Neuron (in vitro differentiated cells): ENCODE data around the gene OR6N1.

Experiments
- H2AFZ ChIP-seq: one replicate; pipeline ENCODE4 v1.6.1; 2013; ENCODE audit warnings: low read depth, mild to moderate bottlenecking, inconsistent platforms, low read length, moderate library complexity
- H3K27me3 ChIP-seq: one replicate; pipeline ENCODE4 v1.6.1; 2013; ENCODE audit warnings: low read length; ENCODE audit not compliant: insufficient read depth
- H3K36me3 ChIP-seq: one replicate; pipeline ENCODE4 v1.6.1; 2013; ENCODE audit warnings: low read length; ENCODE audit not compliant: insufficient read depth
- H3K4me1 ChIP-seq: one replicate; pipeline ENCODE4 v1.6.1; 2013; ENCODE audit warnings: low read length; ENCODE audit not compliant: insufficient read depth
- H3K4me3 ChIP-seq: 2 replicates; pipeline ENCODE4 v1.5.1; 2013; ENCODE audit warnings: mild to moderate bottlenecking, low read length, moderate library complexity
- H3K9me3 ChIP-seq: one replicate; pipeline ENCODE4 v1.6.1; 2013; ENCODE audit warnings: low read length

OR6N1 gene, protein sequence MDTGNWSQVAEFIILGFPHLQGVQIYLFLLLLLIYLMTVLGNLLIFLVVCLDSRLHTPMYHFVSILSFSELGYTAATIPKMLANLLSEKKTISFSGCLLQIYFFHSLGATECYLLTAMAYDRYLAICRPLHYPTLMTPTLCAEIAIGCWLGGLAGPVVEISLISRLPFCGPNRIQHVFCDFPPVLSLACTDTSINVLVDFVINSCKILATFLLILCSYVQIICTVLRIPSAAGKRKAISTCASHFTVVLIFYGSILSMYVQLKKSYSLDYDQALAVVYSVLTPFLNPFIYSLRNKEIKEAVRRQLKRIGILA

DNA sequence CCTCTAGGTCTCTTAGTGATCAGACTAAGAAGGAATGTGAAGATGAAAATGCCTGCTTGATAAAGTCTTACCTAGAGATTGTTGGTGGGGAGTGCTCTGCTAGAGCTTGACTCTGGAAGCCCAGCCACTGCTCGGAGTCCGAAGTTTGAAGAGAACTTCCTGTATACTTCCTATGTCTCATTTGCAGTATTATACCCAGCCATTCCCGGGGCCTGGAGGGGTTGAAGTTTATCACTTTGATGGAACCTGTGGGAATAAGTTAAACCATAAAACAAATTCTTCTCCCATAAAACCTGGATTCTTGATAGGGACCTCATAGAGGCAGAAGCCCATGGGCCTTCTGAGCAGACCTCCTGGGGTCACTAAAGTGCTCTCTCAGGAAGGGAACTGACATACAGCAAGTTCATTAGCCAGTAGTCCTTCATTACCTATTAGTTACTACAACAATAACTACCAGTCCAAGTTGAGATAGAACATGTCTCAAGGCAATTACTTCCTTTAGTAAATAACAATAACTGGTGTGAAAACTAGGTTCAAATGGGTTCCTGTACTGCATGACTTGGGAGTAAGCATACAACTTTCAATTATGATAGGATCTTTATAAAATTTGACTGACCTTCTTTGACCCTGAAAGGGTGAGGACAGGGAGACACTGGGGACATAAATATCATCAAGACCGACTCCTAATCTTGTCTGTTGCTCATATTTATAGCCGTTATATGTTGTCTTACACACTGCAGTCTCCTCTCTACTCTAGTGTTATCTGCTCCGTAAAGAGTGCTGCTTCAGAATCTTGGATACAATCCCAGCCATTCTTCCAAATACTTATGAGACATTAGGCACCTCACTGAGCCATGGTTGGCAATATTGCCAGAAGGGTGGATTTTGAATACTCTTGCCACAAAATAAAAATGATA, at the start of gene OR6N1:
OR6N1 (minus strand) TSS at position 246 of the 917 bp plus-strand sequence. CDS start 5,513 bp downstream, outside the sequence.
- H3K36me3 ChIP-seq, result no peaks in the 10 kb centered on the region
- H3K27me3 ChIP-seq, result no peaks in the 10 kb centered on the region
- no peak within 1 kb of the TSS for H2AFZ ChIP-seq
- no peak within 1 kb of the TSS for H3K4me3 ChIP-seq
- no peaks in the 10 kb centered on the region for H3K9me3 ChIP-seq
- no peaks in the 10 kb centered on the region for H3K4me1 ChIP-seq

DNA sequence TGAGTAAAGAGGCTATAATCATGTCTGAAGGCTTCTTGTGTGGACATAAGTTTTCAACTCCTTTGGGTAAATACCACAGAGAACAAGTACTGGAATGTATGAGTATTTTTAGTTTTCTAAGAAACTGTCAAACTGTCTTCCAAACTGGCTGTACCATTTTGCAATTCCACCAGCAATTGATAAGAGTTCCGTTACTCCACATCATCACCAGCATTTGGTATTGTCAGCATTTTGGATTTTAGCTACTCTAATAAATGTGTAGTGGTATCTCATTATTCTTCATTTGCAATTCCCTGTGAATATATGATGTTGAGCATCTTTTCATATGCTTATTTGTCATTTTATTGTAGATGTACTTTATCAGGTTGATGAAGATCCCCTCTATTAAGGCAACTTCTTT, 49.7 kb upstream of the OR6N1 start:
- Histone ChIP-seq H3K27me3 (no peaks in the 10 kb centered on the region), H3K9me3 (no peaks in the 10 kb centered on the region), H3K4me3 (no peak overlapping the region), H2AFZ (no peak overlapping the region), H3K4me1 (no peaks in the 10 kb centered on the region), H3K36me3 (no peaks in the 10 kb centered on the region)

DNA sequence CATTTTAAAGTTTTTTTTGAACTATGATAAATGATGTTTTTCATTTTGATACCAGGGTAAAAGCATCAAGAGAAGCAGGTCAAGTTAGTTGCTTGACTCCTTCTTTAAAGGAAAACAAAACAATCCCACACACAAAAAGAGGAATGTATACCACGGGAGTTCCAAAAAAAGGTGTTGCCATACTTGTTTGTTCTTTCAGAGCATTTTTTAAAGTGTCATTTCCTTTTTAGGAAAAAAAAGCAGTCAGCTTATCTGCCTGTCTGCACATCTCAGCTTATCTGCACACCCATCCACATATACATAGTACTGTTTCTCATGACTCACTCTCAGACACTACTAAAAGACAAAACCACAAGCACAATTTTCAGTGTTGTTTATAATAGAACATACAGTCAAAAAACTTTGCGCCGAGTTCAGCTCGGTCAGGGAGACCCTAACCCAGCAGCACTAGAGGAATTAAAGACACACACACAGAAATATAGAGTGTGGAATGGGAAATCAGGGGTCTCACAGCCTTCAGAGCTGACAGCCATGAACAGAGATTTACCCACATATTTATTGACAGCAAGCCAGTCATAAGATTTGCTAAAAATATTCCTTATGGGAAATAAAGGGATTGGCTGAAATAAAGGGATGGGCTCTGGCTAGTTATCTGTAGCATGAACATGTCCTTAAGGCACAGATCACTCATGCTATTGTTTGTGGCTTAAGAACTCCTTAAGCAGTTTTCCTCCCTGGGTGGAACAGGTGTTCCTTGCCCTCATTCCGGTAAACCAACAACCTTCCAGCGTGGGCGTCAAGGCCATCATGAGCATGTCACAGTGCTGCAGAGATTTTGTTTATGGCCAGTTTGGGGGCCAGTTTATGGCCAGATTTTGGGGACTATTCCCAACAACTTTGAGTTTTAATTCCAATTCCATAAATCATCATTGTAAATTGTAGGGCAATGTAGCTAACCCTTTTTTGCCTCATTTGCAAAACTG, 47.8 kb upstream of the OR6N1 start:
- Histone ChIP-seq H3K9me3 (no peaks in the 10 kb centered on the region), H3K4me3 (no peak overlapping the region), H3K4me1 (no peaks in the 10 kb centered on the region), H2AFZ (no peak overlapping the region), H3K27me3 (no peaks in the 10 kb centered on the region), H3K36me3 (no peaks in the 10 kb centered on the region)

DNA sequence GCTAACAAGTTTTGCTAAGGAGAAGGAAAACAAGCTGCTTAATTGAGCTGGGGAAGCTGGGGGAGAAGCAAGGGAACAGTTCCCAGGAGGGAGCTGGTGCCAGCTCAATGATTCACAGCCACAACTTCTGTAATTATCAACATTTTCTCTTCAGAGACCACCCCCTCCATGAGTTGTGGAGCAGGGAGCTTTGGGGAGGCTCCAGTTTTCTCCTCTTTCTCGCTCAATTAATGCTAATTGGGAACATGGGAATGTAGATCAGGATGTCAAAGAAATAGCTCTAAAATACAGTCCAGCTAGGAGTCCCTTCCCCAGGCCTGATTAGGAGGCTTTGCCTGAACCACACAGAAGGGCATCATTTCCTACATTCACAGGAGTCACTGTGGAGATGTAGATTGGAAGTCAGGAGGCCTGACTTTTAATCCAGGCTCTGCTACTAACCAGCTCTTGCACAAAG, 47.0 kb upstream of the OR6N1 start:
- no peaks in the 10 kb centered on the region for H3K4me1 ChIP-seq
- H2AFZ ChIP-seq, result no peak overlapping the region
- no peak overlapping the region for H3K4me3 ChIP-seq
- H3K9me3 ChIP-seq, result no peaks in the 10 kb centered on the region
- no peaks in the 10 kb centered on the region for H3K27me3 ChIP-seq
- no peaks in the 10 kb centered on the region for H3K36me3 ChIP-seq

- Histone ChIP-seq H3K4me1 (no peaks in the 10 kb centered on the region), H3K9me3 (no peaks in the 10 kb centered on the region), H3K4me3 (no peak overlapping the region), H2AFZ (no peak overlapping the region), H3K36me3 (no peaks in the 10 kb centered on the region), H3K27me3 (no peaks in the 10 kb centered on the region)
Measured at GRCh38 chr1:158818560-158818959, 46.6 kb upstream of the OR6N1 start.

DNA sequence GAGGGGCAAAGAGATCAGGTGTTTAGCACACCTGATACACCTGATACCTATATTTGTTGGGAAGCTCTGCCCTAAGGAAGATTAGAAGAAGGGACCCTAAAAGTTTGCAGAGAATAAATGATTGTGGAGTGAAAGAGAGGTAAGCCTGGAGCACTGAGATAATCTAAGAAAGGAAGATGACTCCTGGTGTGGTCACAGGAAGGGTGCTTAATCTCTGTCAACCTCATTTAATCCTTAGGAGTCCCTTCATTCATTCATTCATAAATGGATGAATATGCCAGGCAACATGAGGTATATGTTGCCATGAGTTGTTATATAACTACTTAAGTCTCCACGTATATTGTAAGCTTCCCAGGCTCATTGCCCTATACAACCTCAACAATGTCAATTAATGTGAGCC, 43.0 kb upstream of the OR6N1 start:
- Histone ChIP-seq H3K27me3 (peaks cover 3% of the 10 kb centered on the region), H2AFZ (no peak overlapping the region), H3K9me3 (no peaks in the 10 kb centered on the region)

DNA sequence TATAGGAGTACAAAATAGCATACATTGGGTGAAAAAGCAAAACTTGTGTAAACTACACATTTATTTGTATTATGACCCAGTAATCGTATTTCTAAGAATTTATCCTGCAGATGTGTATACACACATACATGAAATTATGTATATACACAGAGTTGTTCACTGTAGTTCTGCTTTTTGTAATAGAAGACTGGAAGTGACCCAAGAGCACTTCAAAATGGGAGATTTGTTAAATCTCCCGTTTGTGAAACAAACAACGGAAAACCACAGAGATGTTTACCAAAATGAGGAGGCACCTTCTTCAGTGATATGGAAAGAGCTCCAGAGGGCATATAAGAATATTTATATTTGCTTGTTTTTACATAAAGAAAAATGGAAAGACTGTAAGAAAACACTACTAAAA, 41.2 kb upstream of the OR6N1 start:
- Histone ChIP-seq H3K4me1 (no peaks in the 10 kb centered on the region), H2AFZ (no peak overlapping the region), H3K27me3 (peaks cover 3% of the 10 kb centered on the region)

More for the DNA sequence above, 43.0 kb upstream of the OR6N1 start:
- H3K4me1 ChIP-seq, result no peaks in the 10 kb centered on the region
- H3K36me3 ChIP-seq, result no peaks in the 10 kb centered on the region
- H3K4me3 ChIP-seq, result no peak overlapping the region

GRCh38 chr1:158812336-158812735, 40.3 kb upstream of the OR6N1 start:
- H3K4me1 ChIP-seq, result no peaks in the 10 kb centered on the region
- peaks cover 3% of the 10 kb centered on the region for H3K27me3 ChIP-seq
- H3K4me3 ChIP-seq, result no peak overlapping the region
- no peak overlapping the region for H2AFZ ChIP-seq
- H3K9me3 ChIP-seq, result no peaks in the 10 kb centered on the region
- H3K36me3 ChIP-seq, result no peaks in the 10 kb centered on the region

More for the DNA sequence above, 41.2 kb upstream of the OR6N1 start:
- no peak overlapping the region for H3K4me3 ChIP-seq
- H3K36me3 ChIP-seq, result no peaks in the 10 kb centered on the region
- no peaks in the 10 kb centered on the region for H3K9me3 ChIP-seq

GRCh38 chr1:158810311-158810710, 38.3 kb upstream of the OR6N1 start:
- Histone ChIP-seq H3K4me3 (no peak overlapping the region), H3K36me3 (no peaks in the 10 kb centered on the region), H3K27me3 (peaks cover 3% of the 10 kb centered on the region), H3K9me3 (no peaks in the 10 kb centered on the region), H3K4me1 (no peaks in the 10 kb centered on the region), H2AFZ (no peak overlapping the region)

DNA sequence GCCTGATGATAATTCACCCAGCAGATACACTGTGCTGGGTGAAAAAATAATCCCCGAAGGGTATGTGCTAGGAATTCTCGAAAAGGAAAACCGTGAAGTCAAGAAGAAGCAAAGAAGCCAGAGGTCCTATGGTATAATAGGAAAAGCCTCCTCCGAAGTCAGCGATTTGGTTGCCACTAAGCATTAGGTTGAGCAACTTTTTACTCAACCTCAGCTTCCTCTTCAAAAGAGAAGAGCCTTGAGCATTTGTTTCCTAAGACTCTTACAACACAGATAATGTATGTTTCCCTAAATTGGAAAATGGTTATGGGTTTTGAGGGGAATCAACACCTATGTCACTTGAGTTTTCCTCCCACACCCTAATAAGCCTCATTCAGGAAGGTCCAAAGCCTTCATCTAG, 37.9 kb upstream of the OR6N1 start:
- Histone ChIP-seq H3K36me3 (no peaks in the 10 kb centered on the region), H3K9me3 (no peaks in the 10 kb centered on the region), H3K4me1 (no peaks in the 10 kb centered on the region), H3K27me3 (peaks cover 3% of the 10 kb centered on the region), H2AFZ (no peak overlapping the region), H3K4me3 (no peak overlapping the region)

- Histone ChIP-seq H3K4me1 (no peaks in the 10 kb centered on the region), H3K9me3 (no peaks in the 10 kb centered on the region), H3K4me3 (no peak overlapping the region), H3K27me3 (peaks cover 3% of the 10 kb centered on the region), H3K36me3 (no peaks in the 10 kb centered on the region), H2AFZ (no peak overlapping the region)
Measured at GRCh38 chr1:158809256-158809655, 37.3 kb upstream of the OR6N1 start.

GRCh38 chr1:158806916-158807536, 35.0 kb upstream of the OR6N1 start:
- Histone ChIP-seq H3K4me3 (no peak overlapping the region), H2AFZ (no peak overlapping the region), H3K9me3 (no peaks in the 10 kb centered on the region), H3K27me3 (peaks cover 3% of the 10 kb centered on the region), H3K4me1 (no peaks in the 10 kb centered on the region), H3K36me3 (no peaks in the 10 kb centered on the region)
